ENCODE data around the gene RAPGEF2.

Gene RAPGEF2

GRCh38 chr4:159204566-159204965 is 101.7 kb downstream of the RAPGEF2 start:
- DNase-seq, result no peak

GRCh38 chr4:159205466-159205865 is 102.6 kb downstream of the RAPGEF2 start:
- no peak for DNase-seq

- DNase-seq, result peak in 1 of 2 donors; percentile 15
These were observed 103.6 kb downstream of the RAPGEF2 start for GRCh38 chr4:159206427-159206871.

- DNase-seq, result no peak
These were observed 106.4 kb downstream of the RAPGEF2 start for GRCh38 chr4:159209249-159209648.

GRCh38 chr4:159210975-159211374 is 108.1 kb downstream of the RAPGEF2 start:
- DNase-seq, result no peak

- no peak for DNase-seq
These were observed 109.9 kb downstream of the RAPGEF2 start for GRCh38 chr4:159212675-159213293.

GRCh38 chr4:159216834-159217233 is 114.0 kb downstream of the RAPGEF2 start:
- no peak for DNase-seq

GRCh38 chr4:159219862-159220261 is 117.0 kb downstream of the RAPGEF2 start:
- no peak for DNase-seq

- DNase-seq, result no peak
These were observed 117.5 kb downstream of the RAPGEF2 start for GRCh38 chr4:159220353-159220752.

GRCh38 chr4:159221280-159221679 is 118.4 kb downstream of the RAPGEF2 start:
- DNase-seq, result no peak

GRCh38 chr4:159222043-159222552 is 119.2 kb downstream of the RAPGEF2 start:
- no peak for DNase-seq

GRCh38 chr4:159224408-159224807 is 121.5 kb downstream of the RAPGEF2 start:
- DNase-seq, result no peak

- DNase-seq, result no peak
These were observed 124.5 kb downstream of the RAPGEF2 start for GRCh38 chr4:159227378-159227777.

GRCh38 chr4:159227984-159228383 is 125.1 kb downstream of the RAPGEF2 start:
- DNase-seq, result no peak

GRCh38 chr4:159229164-159229563 is 126.3 kb downstream of the RAPGEF2 start:
- DNase-seq, result no peak

GRCh38 chr4:159232465-159233106 is 129.7 kb downstream of the RAPGEF2 start:
- DNase-seq, result peak in 1 of 2 donors; percentile 9

- no peak for DNase-seq
These were observed 133.0 kb downstream of the RAPGEF2 start for GRCh38 chr4:159235779-159236368.

GRCh38 chr4:159237975-159238374 is 135.1 kb downstream of the RAPGEF2 start:
- no peak for DNase-seq

GRCh38 chr4:159238631-159239030 is 135.8 kb downstream of the RAPGEF2 start:
- DNase-seq, result no peak

- DNase-seq, result no peak
These were observed 136.8 kb downstream of the RAPGEF2 start for GRCh38 chr4:159239629-159240028.

- DNase-seq, result no peak
These were observed 137.2 kb downstream of the RAPGEF2 start for GRCh38 chr4:159240046-159240445.

GRCh38 chr4:159240687-159241086 is 137.8 kb downstream of the RAPGEF2 start:
- no peak for DNase-seq

- no peak for DNase-seq
These were observed 139.5 kb downstream of the RAPGEF2 start for GRCh38 chr4:159242427-159242826.

Measured in CD4-positive, alpha-beta T cell treated with Interleukin-4 for 1 hour (primary cell).